HG03521 (cell line): ENCODE data around the gene CHCHD3.

Source experiments
- ATAC-seq: cut with Tn5 transposase; IDR thresholded peaks from one replicate; pipeline ENCODE4 v1.9.1; 2021; ENCODE audit warnings: mild to moderate bottlenecking, moderate library complexity; ENCODE audit not compliant: unreplicated experiment

CHCHD3 gene

DNA sequence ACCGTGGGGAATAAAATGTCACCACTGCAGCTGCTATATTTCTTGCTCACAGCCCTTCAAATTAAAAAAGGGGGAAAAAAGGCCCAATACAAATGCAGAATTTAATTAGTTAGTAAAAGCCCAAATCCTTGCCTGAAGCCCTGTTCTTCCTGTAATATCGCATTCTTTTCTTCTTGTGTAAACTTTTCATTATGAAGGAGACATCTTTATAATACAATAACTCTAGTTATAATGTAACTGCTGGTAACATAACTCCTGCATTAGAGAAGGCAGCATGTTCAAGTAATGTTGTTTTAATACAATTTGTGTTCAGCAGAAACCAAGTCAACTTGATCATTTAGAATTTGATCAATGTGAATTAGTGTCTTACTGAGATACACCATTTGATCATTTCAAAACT lies 250.9 kb downstream of the CHCHD3 start:
- ATAC-seq: no peak

DNA sequence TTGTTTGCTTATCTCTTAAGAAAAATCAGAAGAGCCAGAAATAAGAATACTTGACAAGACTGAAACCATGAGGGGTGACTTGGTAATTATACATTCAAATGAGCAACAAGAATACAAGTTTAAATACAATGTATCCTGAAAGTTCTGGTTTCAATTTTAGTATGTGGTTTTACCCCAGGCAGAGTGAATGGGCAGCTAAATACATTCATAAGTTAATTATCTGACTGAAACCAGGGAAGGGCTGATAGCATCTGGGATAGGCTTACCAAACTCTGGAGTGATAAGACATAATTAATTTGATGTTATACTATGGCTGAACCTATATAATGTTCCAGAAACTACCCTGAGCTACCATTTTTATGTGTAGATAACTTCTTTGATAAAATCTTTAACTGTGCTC lies 253.4 kb downstream of the CHCHD3 start:
- ATAC-seq: no peak

DNA sequence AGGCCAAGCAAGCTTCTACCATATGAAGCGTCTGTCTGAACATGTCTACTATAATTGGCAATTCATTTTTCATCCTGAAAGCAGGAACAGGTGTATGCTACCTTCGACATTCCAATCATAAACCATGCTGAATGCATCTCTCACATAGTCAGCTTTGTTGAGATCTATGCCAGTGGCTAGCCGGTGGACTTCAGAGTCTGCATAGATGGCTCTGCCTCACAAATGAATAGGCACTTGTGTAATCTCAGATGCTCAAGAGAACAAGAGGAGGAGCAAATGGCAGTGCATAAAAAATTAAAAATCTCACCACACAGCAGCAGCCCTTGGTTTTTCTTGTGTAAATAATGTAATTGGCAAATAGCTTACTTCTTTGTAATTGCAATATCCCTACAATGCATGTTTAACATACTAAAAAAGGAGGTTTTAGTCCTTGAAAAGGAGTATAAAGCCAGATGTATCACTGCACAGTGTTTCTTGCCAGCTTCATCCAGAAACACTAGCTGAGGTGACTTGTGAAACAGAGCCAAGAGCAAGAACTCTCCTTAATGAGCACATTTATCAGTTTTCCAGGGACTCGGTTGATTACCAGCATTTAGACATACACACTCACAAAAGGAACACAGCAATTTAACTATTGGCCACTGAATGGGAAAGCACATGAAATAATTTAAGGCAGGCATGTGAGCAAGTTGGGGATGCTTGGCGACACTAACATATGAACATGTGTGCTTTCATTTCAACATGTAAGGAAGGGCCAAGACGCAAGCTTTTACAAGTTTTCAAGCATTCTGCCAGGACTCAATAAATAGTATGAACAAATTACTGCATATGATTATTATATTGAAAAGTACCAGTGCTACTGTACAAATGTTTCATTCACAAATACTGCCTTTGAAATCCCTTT lies 255.7 kb downstream of the CHCHD3 start:
- ATAC-seq: no peak

DNA sequence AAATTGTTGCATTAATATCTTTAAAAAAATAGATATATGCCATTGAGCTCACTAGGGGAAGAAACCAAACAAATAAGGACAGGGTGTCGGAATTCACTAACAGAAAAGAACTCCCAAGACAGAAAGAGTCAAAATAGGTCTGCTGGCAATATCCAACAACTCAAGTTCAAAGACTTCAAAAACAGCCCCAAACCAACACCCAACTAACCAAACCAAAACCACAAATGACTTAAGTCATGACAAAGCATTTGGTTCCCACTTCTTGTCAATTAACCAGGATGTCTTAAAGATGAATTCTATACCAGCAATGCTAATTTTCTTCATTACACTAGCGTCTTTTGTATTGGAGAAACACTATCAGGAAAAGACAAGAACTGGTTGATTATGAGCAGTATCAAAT lies 256.7 kb downstream of the CHCHD3 start:
- ATAC-seq: no peak

DNA sequence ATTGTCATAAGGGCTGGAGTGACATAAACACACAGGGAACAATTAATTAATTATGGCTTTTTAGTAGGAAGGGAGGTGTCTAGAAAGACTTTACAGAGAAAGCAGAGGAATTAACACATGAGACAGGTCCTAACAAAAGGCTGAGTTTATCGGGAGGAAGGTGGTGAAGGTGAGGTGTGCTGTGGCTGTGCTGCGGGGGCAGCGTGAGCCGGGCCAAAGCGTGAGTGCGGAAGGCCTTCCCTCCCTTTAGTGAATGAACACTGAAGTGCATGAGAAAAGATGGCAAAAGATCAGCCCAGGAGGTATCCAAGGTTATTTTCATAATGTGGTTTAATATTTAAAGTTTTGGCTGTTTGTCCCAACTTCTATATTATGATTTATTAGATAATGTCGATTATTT lies 262.2 kb downstream of the CHCHD3 start:
- ATAC-seq: no peak

DNA sequence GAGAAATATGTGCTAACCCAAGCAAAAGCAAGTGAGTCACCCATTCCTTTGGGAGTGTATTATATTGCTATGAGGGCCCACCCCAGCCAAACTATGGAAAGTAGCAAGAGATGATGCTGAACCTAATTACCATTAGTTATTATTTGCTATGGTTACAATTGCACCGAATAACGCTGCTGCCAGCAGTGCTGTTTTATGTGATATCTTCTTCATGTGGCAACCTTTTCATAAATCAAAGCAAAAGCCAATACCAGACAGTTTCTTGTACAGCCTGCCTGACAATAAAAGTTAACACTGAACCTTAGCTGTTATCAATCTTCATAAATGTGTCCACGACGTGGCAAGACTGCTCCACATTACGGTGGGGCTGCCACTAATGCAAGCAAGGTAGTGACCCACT lies 263.9 kb downstream of the CHCHD3 start:
- no peak for ATAC-seq

DNA sequence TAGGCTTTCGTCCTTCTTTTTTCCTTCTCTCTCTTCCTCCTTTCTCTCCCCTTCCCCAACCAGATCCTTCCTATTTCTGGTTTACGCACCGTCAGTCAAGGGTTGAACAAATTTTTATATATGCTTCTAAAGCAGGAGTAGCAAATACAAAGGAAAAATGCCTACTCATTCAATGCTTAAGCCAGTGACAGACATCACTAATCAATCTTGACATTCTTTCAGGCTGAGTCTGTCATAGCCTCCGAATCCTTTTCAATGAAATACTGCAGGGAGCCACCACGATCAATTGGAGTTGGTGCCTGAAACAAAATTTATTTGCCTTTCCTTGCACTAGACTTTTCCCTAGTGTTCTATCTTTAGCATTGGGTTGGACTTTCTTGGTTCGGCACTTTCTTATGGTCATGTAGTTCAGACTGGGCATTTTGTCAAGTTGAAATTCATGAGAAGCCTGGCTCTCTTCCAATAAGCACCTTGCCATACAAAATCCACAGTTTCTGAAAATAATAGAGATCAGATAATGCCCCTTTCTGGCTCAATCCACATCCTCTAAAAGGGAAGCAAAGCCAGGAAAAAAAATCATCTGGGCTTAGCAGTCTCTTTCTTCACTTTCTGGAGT lies 266.1 kb downstream of the CHCHD3 start:
- ATAC-seq: no peak

DNA sequence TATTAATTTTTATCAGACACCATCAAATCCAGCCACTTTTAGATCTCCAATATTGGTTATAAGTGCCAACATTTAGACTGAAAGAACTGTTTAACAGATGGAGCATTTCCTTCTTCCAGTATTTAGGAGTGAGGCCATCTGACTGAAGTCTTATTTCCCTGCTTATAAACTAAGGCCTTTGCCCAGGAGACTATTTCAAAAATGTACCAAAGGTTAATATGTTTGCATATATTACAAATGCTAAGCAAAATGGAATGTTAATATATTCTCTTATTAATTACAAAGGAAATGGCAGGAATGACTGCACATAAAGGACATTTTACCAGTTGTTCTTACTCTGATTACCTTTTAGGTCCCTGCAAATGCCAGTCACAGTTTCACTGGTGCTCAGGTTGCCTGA lies 266.8 kb downstream of the CHCHD3 start:
- ATAC-seq: no peak

DNA sequence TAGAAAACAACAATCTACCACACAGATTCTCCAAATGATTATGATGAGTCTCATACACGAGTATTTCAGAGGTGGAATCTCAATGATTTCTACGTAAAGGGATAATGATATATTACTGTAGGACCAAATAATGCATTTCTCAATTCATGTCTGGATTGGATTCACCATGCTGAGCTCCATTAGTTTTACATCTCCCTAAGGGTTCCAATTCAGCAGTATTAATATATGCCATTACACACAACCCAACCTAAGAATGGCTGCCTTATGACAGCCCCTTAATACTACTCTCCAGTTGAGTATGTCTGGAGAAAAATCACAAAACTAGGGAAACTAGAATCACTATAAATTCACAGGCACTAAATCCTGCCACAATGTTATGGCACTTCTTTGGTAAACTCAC lies 271.3 kb downstream of the CHCHD3 start:
- no peak for ATAC-seq

DNA sequence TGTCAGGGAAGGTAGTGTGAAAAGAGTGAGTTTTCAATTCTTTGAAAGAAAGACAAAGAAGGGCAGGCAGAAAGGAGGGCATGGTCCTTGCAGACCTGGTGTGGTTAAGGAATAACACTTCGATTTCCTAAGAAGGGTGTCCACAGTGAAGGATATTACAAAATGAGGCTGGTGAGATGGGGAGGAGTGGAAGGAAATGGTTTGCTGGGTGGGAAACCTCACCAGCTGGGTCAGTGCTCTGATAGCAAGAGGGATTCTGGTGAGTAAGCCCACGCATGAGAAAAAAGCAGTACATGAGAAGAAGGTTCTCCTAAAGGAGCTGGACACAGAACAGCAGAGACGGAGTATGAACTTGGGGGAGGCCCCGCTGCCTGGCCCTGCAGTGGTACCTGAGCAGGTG lies 275.1 kb downstream of the CHCHD3 start:
- ATAC-seq: no peak

DNA sequence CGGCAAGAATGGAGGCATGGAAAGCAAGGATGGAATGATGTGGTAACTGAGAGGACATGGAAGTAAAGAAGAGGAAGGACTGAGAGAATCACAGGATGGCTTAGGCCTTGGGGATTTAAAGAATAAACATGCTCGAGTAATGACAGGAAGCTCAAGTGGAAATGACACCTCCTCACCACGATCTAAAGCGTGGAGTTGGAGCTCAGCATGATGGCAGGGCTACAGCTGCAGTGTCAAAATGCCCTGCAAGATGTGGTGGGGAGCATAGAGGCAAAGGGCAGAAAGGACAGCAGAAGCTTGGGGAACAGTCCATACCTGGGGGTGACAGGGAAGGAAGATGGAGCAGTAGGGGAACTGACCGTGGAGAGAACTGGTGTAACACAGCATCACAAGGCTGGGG lies 276.1 kb downstream of the CHCHD3 start:
- no peak for ATAC-seq

DNA sequence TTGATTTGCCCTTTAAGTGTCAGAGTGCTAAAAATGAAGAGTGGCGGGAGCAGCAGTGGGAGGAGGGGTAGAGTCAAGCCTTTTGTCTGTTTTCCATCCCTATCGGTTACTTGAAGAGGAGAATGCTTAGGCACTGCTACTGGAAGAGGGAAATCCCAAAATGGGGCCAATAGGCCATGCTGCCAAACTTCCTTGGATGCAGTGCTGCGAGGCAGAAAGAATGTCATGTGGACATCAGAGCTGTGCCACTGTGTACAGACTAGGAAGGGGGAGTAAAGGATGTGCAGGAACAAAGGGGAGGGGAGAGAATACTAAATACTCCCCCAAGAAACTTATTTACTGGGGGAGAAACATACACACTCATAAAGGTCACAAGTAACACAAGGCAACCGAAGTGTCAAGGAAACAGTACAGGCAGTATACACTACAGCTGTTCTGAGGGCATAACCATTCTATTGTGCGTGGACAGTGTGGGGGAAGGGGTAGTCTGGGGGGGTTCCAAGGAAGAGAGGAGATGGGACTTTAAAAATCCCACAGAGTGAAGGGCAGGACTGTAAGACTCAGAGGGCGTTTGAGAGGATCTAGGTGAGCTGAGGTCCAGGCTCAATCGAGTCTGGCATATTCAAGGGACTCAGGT lies 276.9 kb downstream of the CHCHD3 start:
- no peak for ATAC-seq

DNA sequence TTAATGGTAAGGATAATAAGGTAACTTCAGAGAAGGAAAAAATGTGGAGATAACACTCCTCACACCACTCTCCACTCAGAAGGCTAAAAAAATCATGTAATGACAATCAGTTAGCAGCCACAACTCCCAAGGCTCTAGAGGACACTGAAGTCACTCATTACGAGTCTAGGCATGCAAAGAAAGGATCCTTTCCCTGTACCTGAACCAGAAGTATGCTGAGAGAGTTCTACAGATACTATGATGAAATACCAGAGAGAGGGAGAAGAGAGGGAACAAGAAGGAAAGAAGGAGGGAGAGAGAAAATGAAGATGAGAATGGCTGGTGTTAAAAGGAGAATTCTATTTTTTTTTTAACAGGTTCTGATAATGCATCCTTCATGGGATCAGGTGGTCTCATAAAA lies 281.4 kb downstream of the CHCHD3 start:
- ATAC-seq: no peak

DNA sequence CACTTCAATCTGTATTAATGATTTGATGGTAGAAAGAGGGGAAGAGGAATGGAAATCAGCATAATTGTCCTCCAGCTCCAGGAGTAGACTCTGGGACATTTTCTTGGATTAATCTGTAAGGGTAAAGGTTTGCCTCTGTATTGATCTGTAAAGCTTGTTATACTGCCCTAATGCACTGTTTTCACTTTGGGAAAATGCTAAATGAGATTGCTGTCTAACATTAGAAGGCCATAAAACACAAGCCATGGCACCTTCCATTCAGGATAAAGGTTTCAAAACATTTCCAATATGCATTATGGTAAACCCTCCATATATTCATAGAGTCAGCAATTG lies 282.8 kb downstream of the CHCHD3 start:
- ATAC-seq: no peak

DNA sequence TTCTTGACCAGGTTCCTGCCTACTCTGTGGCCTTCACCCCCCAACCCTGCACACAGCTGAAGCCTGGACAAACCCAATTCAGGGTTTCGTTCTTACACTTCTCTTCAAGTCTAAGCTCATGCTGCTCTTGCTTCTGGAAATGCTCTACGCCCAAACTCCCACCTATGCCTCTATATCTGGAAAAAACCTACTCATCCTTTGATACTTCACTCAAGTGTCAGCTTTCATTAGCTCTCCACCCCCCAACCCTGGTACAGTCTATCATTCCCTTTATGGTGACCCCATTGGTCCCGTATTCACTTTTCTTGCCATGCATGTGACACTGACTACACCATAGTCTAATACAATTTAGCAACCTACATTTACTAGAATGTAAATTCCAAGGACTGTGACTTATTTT lies 284.7 kb downstream of the CHCHD3 start:
- ATAC-seq: no peak

DNA sequence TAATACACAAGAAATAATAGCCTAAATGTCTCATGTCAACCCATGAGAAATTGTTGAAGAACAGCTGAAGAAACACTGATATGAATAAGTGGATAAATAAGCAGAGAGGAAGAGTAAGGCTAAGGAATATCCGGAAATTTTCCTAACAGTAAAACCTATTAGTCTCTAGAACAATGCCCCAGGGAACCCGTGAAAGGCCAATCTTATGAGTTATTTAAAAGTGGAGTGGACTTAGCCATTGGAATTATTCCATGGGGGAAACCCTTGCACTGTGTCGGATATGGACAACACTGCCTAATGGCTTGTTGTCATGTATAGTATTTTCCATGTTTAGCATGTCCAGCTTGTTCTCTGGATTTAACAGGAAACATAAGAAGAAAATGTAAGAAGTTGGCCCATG lies 288.4 kb downstream of the CHCHD3 start:
- no peak for ATAC-seq

DNA sequence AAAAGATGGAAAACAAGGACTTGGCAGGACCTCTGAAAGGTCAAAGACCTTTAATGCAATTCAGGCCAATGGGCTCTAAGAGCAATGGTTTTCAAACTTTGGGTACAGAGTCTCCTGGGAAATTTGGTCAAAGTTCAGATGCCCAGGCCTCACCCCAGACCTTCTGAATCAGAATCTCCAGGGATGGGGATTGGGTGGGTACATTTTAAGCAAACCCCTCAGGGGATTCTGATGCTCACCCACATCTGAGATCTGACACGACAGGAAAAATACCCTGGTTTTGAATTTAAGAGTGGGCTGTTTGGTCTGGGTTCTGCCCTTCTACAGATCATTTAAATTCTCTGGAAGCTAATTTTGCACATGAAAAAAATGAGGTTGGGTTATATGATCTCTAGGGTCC lies 290.9 kb downstream of the CHCHD3 start:
- no peak for ATAC-seq

DNA sequence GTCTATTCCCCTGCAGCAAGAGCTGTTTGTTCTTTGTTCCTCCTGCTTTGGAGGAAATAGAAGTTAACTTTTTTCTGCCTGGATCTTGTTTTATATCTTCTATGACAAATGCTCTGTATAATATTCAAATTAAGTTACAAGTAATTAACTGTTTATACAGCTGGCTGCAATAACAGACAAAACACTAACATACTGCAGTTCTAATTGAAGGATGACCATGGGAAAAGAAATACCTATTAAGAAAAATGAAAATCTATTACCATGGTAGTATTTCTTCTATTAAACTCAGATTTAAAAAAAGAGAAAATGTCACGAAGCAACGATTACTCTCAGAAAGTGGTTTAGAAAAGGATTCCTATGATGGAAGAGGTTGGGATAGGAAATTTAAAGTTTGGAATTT lies 291.8 kb downstream of the CHCHD3 start:
- no peak for ATAC-seq

DNA sequence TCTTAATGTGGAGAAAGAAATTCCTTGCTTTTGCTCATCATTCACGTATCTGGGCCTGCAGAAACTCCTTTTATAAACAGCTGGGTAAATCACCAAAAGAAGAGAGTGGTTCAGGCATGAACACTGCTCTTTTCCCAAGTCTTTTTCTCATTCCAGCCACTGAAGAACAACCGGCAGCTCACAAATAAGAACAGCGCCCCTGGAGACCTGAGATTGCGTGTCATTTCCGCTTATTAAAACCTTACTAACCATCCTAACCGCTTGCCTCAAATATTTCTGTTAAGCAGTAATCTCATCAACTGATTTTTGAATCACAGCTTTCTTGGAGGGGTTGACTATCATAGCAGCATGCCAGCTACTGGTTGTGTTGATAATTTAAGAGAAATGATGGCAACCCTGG lies 292.6 kb downstream of the CHCHD3 start:
- no peak for ATAC-seq

DNA sequence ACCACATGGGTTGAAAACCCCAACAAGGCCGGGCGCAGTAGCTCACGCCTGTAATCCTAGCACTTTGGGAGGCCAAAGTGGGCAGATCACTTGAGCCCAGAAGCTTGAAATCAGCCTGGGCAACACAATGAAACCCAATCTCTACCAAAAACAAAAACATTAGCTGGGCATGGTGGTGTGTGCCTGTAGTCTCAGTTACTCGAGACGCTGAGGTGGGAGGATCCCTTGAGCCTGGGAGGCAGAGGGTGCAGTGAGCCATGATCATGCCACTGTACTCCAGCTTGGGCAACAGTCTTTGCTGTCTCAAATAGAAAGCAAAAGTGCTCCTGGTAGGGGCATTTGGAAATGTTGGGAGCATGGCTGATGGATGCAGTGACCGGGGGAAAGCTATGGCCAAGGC lies 296.0 kb downstream of the CHCHD3 start:
- no peak for ATAC-seq

DNA sequence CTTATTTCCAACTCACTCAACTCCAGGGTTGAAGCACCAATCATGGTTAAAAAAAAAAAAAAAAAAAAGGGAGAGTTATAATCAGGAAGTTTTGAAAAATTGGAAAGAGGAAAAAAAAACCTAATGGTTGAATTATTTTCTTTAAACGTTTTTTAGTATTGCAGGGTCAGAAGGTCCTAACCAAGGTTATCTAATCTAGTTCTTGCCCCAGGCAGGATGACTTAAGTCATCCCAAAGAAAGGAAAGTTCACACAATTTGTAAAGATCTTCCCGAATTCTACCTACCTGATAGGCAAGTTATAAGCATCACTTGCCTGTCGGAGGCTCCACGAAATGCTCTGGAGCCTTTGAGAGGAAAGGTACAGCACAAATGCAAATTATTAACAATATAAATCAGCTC lies 297.5 kb downstream of the CHCHD3 start:
- no peak for ATAC-seq

DNA sequence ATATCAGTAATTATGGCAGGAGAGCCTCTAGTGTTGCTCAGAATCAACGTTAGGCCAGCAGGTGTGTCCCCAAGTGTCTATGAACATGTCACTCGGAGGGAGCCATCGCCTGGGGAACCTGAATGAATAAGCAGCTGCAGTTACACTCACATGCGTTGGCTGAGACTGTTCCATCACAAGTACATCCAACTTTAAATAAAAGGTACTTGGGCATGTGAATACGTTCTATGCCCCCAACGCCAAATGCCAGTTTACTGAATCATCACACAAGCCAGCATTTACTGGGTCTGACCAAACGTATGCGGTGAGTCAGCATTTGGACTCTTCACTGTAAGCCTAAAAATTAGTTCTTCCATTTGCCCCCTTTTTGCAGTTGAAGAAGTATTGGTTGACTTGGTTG lies 298.1 kb downstream of the CHCHD3 start:
- ATAC-seq: no peak
